Natural killer cell (primary cell): ENCODE results near the gene TICAM1. TPM values are rescaled to one million over a fixed set of nuclear protein-coding genes. Genes with fewer than 3 reads are reported as not detected.
A peak's percentile ranks its signal among the peaks of the same experiment; 100 is the strongest.

Experiments used
- ATAC-seq, 3 donors: fragments of 150-1000 bp in 2 of 3; fragments of 200-7000 bp in 1 of 3; cut with Tn5 transposase; 1 replicate in 1 of 3; 2 replicates in 2 of 3; pipeline ENCODE4 v1.10.0; 2021; ENCODE audit warnings: mild to moderate bottlenecking in 2 of 3, moderate library complexity in 2 of 3
- DNase-seq, 2 donors: peaks; one replicate each; pipeline versions ENCODE4 v3.0.0 to v3.0.0-alpha.2; 2013 to 2021; ENCODE audit warnings: mixed read lengths in 1 of 2
- H3K27ac ChIP-seq: one replicate; pipeline ENCODE4 v1.5.1; 2013; ENCODE audit warnings: mild to moderate bottlenecking, low read length
- H3K27me3 ChIP-seq: one replicate; pipeline ENCODE4 v1.6.1; 2013; ENCODE audit warnings: low read length; ENCODE audit not compliant: control insufficient read depth, insufficient read depth
- H3K36me3 ChIP-seq: one replicate; pipeline ENCODE4 v1.6.1; 2013; ENCODE audit warnings: low read length; ENCODE audit not compliant: control insufficient read depth, insufficient read depth
- H3K4me1 ChIP-seq: one replicate; pipeline ENCODE4 v1.6.1; 2013; ENCODE audit warnings: low read length; ENCODE audit not compliant: control insufficient read depth, insufficient read depth
- H3K4me3 ChIP-seq: one replicate; pipeline ENCODE4 v1.5.1; 2013; ENCODE audit warnings: low read length
- H3K9me3 ChIP-seq: one replicate; pipeline ENCODE4 v1.6.1; 2013; ENCODE audit warnings: low read length; ENCODE audit not compliant: control insufficient read depth, insufficient read depth
- H3K27ac Mint-ChIP-seq, 2 donors: one replicate each; pipeline ENCODE4 v1.8.0; 2022; ENCODE audit warnings: mild to moderate bottlenecking in 2 of 2, mixed read lengths in 2 of 2, moderate library complexity in 1 of 2
- H3K27me3 Mint-ChIP-seq, 2 donors: one replicate each; pipeline ENCODE4 v1.8.0; 2022; ENCODE audit warnings: low read depth in 2 of 2, mixed read lengths in 2 of 2
- H3K36me3 Mint-ChIP-seq: one replicate; pipeline ENCODE4 v1.8.0; 2022; ENCODE audit warnings: mixed read lengths
- H3K4me1 Mint-ChIP-seq, 2 donors: one replicate each; pipeline ENCODE4 v1.8.0; 2022; ENCODE audit warnings: mixed read lengths in 2 of 2
- H3K4me3 Mint-ChIP-seq: one replicate; pipeline ENCODE4 v1.8.0; 2022; ENCODE audit warnings: mild to moderate bottlenecking, moderate library complexity, mixed read lengths
- H3K9me3 Mint-ChIP-seq, 2 donors: one replicate each; pipeline ENCODE4 v1.8.0; 2022; ENCODE audit warnings: mixed read lengths in 2 of 2
- CTCF ChIP-seq: fragments of 200-600 bp; IDR thresholded peaks from one replicate; pipeline ENCODE4 v1.8.0; 2022; ENCODE audit warnings: antibody characterized with exemption
- WGBS: methylation state at CpG from one replicate; pipeline ENCODE4 v1.1.7; 2013; ENCODE audit warnings: missing lambda C conversion rate; ENCODE audit not compliant: insufficient coverage; 5-methylcytosine and 5-hydroxymethylcytosine counted together
- intact Hi-C: fragments of 100-400 bp; cut with micrococcal nuclease; formaldehyde crosslinking; loops from one replicate; pipeline ENCODE4 v1.14.2; 2022
- total RNA-seq, 4 donors: library from RNA; stranded (reverse); fragments of 120-200 nt in 1 of 4; gene quantifications; one replicate each; pipeline versions ENCODE4 v1.2.3 to v1.2.4, GENCODE V29; 2013 to 2022

Gene TICAM1
- total RNA-seq, 3 donors from 2014 or later (not counting 1 experiment from before 2014, with no cell fraction given) = 22.6 to 24.8 (median 22.7) TPM

- ATAC-seq (no peak), DNase-seq (no peak)
- Histone ChIP-seq H3K36me3 (peaks cover 17% of the 10 kb centered on the region), H3K27me3 (no peaks in the 10 kb centered on the region), H3K27ac (no peak overlapping the region), H3K4me1 (no peaks in the 10 kb centered on the region), H3K4me3 (no peak overlapping the region), H3K9me3 (no peaks in the 10 kb centered on the region)
- Mint-ChIP-seq H3K27me3 (no peaks in the 10 kb centered on the region), H3K27ac (no peak overlapping the region), H3K4me1 (peaks cover 0 to 5% of the 10 kb centered on the region in 2 donors), H3K4me3 (no peak overlapping the region), H3K36me3 (no peaks in the 10 kb centered on the region), H3K9me3 (no peaks in the 10 kb centered on the region)
- TF ChIP-seq CTCF = no peak
- 82% methylated on average over 4 of the region's 4 CpGs for WGBS
- intact Hi-C loops = no loop called here
Observed at GRCh38 chr19:4821265-4821664, 10.2 kb downstream of the TICAM1 start.

GRCh38 chr19:4817467-4818277 lies 13.8 kb downstream of the TICAM1 start:
- Mint-ChIP-seq H3K27ac (peak overlapping the region in 1 of 2 donors; percentile 26), H3K4me3 (no peak overlapping the region), H3K36me3 (no peaks in the 10 kb centered on the region), H3K9me3 (no peaks in the 10 kb centered on the region), H3K27me3 (no peaks in the 10 kb centered on the region), H3K4me1 (peaks cover 5 to 14% of the 10 kb centered on the region in 2 donors)
- peaks cover 10% of the 10 kb centered on the region for H3K4me1 ChIP-seq
- TF ChIP-seq CTCF = no peak
- ATAC-seq (no peak), DNase-seq (no peak)
- no peaks in the 10 kb centered on the region for H3K27me3 ChIP-seq
- H3K9me3 ChIP-seq = no peaks in the 10 kb centered on the region
- 96% methylated on average over 32 of the region's 32 CpGs for WGBS
- no peak overlapping the region for H3K27ac ChIP-seq
- no peak overlapping the region for H3K4me3 ChIP-seq
- peaks cover 17% of the 10 kb centered on the region for H3K36me3 ChIP-seq
- intact Hi-C loops = no loop called here

GRCh38 chr19:4816950-4817278 lies 14.6 kb downstream of the TICAM1 start:
- peaks cover 10% of the 10 kb centered on the region for H3K4me1 ChIP-seq
- no peak overlapping the region for H3K27ac ChIP-seq
- no peaks in the 10 kb centered on the region for H3K9me3 ChIP-seq
- Mint-ChIP-seq H3K4me1 (peaks cover 5 to 12% of the 10 kb centered on the region in 2 donors), H3K9me3 (no peaks in the 10 kb centered on the region), H3K36me3 (no peaks in the 10 kb centered on the region), H3K27ac (peak overlapping the region in 1 of 2 donors; percentile 26), H3K4me3 (no peak overlapping the region), H3K27me3 (no peaks in the 10 kb centered on the region)
- no peaks in the 10 kb centered on the region for H3K27me3 ChIP-seq
- H3K36me3 ChIP-seq = peaks cover 17% of the 10 kb centered on the region
- no peak overlapping the region for H3K4me3 ChIP-seq
- no peak for DNase-seq
- ATAC-seq = no peak
- WGBS = 98% methylated on average over 16 of the region's 16 CpGs
- no peak for TF ChIP-seq CTCF
- intact Hi-C loops = no loop called here
